Hematopoietic multipotent progenitor cell treated with erythropoietin and hydrocortisone succinate and interleukin-3 and kit ligand, for 8 days (in vitro differentiated cells): Measurements from ENCODE around the gene RASA3.
A peak's percentile ranks its signal among the peaks of the same experiment; 100 is the strongest.
"Not testable (repeated sequence)": the region's sequence is repeated elsewhere in the genome, so short reads cannot be mapped to it uniquely, and the experiment has no call there.

Source experiments
- DNase-seq: peaks from one replicate; pipeline ENCODE4 v3.0.0-alpha.2; 2015

Gene RASA3

GRCh38 chr13:114027046-114027715, 105.2 kb downstream of the RASA3 start:
- DNase-seq, result no peak

DNA sequence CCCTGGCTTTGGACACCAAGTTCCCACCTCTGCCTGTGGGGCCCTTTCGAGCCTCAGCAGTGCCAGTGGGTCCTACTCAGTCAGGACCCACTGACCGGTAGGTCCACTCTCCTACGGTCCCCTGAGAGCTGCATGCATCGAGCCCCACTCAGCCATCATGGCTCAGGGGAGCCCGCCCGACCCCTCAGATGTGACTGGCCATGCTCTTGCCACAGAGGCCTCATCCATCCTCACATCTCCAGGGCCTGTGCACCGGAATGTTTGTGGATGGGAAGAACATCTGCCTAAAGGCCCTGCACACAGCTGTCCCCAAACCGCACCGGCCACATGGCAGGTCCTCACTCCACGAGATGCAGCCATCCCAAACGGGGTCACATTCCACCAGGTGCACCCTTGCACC, 105.9 kb downstream of the RASA3 start:
- DNase-seq, result no peak

DNA sequence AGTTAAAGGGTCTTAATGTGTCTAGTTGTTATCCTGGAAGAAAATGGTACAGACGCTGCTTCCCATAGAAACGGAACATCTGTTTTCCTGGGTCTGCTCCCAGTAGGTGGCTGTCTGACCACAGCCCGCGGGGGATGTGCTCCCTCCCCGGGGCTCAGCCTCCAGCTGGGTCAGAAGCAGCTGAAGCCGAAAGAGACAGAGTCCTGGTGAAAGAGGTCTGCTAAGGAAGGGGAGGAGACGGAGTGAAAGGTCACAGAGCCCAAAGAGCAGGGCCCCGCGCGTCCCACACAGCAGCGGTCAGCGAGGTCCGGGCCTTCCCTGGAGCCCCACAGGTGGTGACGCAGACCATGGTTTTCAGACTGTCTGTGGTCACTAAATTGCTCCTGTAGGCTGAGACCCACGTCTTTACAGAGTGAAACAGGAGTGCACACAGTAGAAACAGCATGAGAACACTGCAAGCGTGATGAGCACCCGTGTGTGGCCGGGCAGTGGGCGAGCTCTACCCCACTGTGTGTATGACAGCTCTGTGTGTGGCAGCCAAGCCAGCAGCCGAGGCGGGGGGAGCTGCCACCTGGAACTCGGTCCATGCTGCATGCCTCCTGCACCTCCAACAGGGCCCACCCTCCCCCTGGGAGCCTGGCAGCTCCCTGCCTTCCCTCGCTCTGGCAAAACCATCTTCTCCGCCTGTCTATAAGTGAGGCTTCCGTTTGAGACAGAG, 106.5 kb downstream of the RASA3 start:
- no peak for DNase-seq

- DNase-seq, result no peak
Observed at GRCh38 chr13:114025405-114025713, 107.1 kb downstream of the RASA3 start.

DNA sequence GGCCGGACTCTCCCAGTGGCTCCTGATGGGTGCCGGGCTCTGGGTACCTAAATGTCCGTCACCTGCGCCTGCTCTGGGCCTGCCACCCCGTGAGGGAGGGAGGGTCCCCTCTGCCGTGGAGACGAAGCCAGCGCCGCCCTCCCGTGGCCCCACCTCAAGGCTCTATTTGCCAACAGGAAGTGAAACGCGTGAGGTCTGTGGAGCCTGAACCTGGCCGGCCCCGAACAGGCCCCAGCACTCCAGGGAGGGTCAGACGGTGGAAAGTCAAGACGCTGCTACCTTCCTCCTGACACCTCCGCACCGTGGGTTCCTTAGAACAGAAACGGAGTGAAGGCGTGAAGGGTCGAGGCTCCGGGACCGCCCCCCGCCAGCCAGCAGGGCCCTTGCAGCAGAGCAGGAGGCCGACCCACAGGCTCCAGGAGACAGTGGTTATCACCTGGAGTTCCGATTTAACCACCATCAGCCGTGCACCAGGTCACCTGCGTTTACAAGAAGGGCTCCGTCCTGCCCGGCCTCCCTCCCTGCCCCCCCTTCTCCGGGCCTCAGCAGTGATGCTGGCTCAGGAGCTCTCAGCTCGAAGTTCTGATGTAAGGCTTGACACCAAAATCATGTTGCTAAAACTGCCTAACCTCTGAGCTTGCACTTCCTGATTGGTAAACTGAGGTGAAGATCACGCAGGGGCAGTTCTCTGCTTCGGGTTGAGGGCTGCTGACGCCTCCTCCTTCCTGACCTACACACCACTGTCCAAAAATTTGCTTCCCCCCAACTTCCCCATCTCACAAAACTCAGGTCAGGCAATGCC, 107.6 kb downstream of the RASA3 start:
- DNase-seq, result no peak

GRCh38 chr13:114023716-114024602, 108.5 kb downstream of the RASA3 start:
- DNase-seq, result no peak

DNA sequence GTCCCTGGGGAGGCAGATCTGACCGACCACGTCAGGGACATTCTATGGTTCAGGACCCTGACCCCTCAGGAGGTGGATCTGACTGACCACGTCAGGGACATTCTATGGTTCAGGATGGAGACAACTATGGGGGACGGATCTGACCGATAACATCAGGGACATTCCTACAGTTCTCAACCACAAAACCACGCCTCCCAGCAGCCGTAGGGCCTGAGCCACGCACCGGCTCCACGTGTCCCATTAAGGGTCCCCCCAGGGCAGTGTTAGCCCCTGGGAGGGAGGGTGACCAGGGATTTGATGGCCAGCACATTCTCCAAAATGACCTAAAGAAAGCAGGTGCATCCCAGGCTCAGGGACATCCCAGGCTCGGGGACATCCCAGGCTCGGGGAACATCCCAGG, 109.5 kb downstream of the RASA3 start:
- no peak for DNase-seq

DNA sequence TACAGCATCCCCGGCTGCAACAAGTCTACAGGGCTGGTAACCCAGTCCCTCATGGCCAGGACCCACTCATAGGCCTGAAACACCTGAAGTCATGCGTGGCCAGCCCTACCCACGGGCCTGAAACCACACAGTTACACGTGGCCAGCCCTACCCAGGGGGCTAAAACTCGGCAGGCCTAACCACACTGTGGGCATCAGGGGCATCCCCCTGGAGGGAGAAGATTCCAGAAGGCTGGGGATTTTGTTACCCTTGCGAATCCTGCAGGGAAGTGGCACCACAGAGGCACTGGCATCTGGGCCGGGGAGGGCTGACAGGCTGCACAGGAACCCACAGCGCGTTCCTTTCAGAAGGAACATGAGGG, 110.1 kb downstream of the RASA3 start:
- no peak for DNase-seq

- DNase-seq, result no peak
Observed at GRCh38 chr13:114021464-114022308, 110.7 kb downstream of the RASA3 start.

- DNase-seq, result no peak
Observed at GRCh38 chr13:114020750-114021463, 111.5 kb downstream of the RASA3 start.

DNA sequence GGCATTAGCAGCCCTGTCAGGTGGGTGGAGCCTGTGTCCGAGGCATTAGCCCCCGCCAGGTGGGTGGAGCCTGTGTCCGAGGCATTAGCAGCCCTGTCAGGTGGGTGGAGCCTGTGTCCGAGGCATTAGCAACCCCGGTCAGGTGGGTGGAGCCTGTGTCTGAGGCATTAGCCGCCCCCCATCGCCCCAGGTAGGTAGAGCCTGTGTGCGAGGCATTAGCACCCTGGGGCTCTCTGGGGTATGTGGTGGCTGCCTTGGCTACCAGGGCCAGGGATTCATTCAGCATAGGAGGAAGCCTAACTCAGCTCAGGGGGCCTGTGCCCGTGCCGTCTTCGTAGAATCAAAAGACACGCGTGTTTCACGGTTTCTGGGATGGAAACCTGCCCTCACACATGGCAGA, 112.3 kb downstream of the RASA3 start:
- DNase-seq, result not testable (repeated sequence)

- DNase-seq, result peak; percentile 44
Observed at GRCh38 chr13:114019367-114019766, 113.1 kb downstream of the RASA3 start.

GRCh38 chr13:114018461-114019055, 113.9 kb downstream of the RASA3 start:
- DNase-seq, result no peak

- no peak for DNase-seq
Observed at GRCh38 chr13:114017966-114018365, 114.5 kb downstream of the RASA3 start.

- DNase-seq, result no peak
Observed at GRCh38 chr13:114017028-114017630, 115.3 kb downstream of the RASA3 start.

- DNase-seq, result no peak
Observed at GRCh38 chr13:114016321-114017027, 115.9 kb downstream of the RASA3 start.

DNA sequence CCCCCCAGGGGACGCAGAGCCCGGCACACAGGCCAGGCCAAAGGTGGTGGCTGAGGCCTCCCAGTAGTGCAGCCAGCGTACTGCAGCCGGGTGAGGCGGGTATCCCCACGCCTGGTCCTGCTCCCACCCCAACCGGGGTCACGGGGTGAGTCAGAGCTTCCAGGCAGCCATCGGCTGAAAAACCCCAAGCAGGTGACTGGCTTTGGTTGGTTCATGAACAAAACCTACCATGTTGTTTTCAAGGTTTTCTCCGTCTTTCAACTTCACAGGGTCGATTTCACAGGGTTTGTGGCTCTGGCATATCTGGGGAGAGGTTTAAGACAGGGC, 116.5 kb downstream of the RASA3 start:
- DNase-seq, result no peak

DNA sequence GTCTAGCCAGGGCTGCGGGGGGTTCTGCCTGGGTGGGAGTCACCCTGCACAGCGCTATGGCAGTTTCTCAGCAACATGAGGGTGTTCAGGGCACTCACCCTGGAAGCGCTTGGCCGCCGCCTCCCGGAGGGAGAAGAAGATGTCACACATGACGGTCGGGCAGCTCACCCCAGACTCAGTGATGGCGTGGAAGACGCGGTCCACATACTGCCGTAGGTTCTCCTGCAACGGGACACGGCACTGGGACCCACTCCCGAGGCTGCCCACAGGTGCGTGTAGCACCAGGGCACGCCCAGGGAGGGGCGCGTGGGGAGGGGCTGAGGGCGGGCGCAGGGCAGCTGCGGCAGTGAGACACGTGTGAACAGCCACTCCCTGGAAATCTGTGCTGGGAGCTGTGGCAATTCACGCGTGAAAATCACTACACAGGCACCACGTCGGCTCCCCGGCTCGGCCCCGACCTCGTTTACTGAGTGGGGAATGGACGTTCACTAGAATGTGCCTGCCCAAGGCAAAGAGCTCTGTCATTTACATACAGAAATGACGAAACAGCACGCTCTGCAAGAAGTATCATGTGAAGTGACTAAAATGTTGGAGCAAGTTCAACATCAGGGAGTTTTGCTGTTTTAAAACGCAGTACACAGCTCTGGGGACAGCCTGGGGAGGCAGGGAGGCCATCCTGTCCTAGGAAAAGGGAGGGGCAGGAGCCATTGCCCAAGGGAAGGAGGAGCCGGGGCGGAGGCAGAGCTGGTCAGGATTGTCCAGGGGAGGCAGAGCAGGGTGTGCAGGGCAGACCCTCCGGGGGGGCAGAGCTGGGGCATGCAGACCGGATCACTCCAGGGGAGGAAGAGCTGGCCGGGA, 117.1 kb downstream of the RASA3 start:
- no peak for DNase-seq
